ENCODE data around the gene BCAS1.

- TF ChIP-seq CTCF (IDR thresholded peaks at IDR 0.05; ENCODE audit: low read depth, low read length) (no peak), EZH2phosphoT487 (IDR thresholded peaks at IDR 0.05; ENCODE audit: low read depth) (no peak)
These were observed 70.1 kb downstream of the BCAS1 start for GRCh38 chr20:54000262-54000661.

All from OCI-LY3 (cell line).